Endothelial cell of umbilical vein (primary cell): ENCODE data around the gene ANKRD23. TPM values are rescaled to one million over a fixed set of nuclear protein-coding genes. Genes with fewer than 3 reads are reported as not detected.

Experiments used
- BruUV-seq: library from RNA; stranded (reverse); fragments of 400-500 nt; replicated peaks from 2 replicates; lab custom pipeline; 2021; lab: Mats Ljungman, UMichigan
- CTCF ChIA-PET: fragments of 300-600, 350-600 bp; sonication (Branson Sonifier 250); formaldehyde crosslinking; loops from one replicate; lab custom pipeline; 2021; ENCODE audit warnings: antibody characterized with exemption, inconsistent platforms; lab: Charles Lee
- POLR2A ChIA-PET: fragments of 300-600, 350-600 bp; sonication (Branson Sonifier 250); formaldehyde crosslinking; loops from one replicate; lab custom pipeline; 2021; ENCODE audit warnings: antibody characterized with exemption, inconsistent platforms; lab: Charles Lee
- DNase-seq: peaks from one replicate; pipeline ENCODE4 v3.0.0-alpha.2; 2011; ENCODE audit warnings: low read depth, low spot score
- FAIRE-seq: peaks from 2 replicates; lab custom pipeline; 2011; peaks lifted over from hg19 to GRCh38; lab: Jason Lieb, UNC
- H2AFZ ChIP-seq: 2 replicates; pipeline ENCODE4 v1.6.0; 2012; ENCODE audit warnings: low read depth, low read length, control low read depth, inconsistent platforms
- H3K27ac ChIP-seq: 2 replicates; pipeline ENCODE4 v1.5.1; 2011; ENCODE audit warnings: low read depth, mild to moderate bottlenecking, control low read depth, low read length, moderate library complexity; ENCODE audit not compliant: insufficient read depth
- H3K27me3 ChIP-seq, 2 experiments: 2 replicates each; pipeline versions ENCODE4 v1.6.0 to v1.6.1; 2011; ENCODE audit warnings: low read length in 2 of 2, mixed read lengths in 1 of 2; ENCODE audit not compliant: control insufficient read depth in 2 of 2, insufficient read depth in 2 of 2
- H3K36me3 ChIP-seq, 2 experiments: 2 replicates in 1 of 2; 3 replicates in 1 of 2; pipeline ENCODE4 v1.5.1; 2011; ENCODE audit warnings: low read length in 2 of 2, mild to moderate bottlenecking in 1 of 2, moderate library complexity in 1 of 2; ENCODE audit not compliant: control insufficient read depth in 2 of 2, insufficient read depth in 2 of 2; ENCODE audit errors: extremely low read depth in 1 of 2
- H3K4me1 ChIP-seq: 3 replicates; pipeline ENCODE4 v1.5.1; 2011; ENCODE audit warnings: mild to moderate bottlenecking, low read length; ENCODE audit not compliant: control insufficient read depth, insufficient read depth; ENCODE audit errors: extremely low read depth
- H3K4me2 ChIP-seq: 2 replicates; pipeline ENCODE4 v1.6.1; 2011; ENCODE audit warnings: low read length, control low read depth, mixed read lengths; ENCODE audit not compliant: insufficient read depth
- H3K4me3 ChIP-seq, 3 experiments: fragments of 200-600 bp in 1 of 3; sonication (generic), shearing (Covaris generic) in 1 of 3; replicated peaks in 1 of 3; 2 replicates each; pipeline ENCODE4 v1.5.1; 2011 to 2016; ENCODE audit warnings: control low read depth in 3 of 3, low read length in 3 of 3, mild to moderate bottlenecking in 2 of 3, inconsistent platforms in 1 of 3, low read depth in 1 of 3, moderate library complexity in 1 of 3; ENCODE audit not compliant: insufficient read depth in 1 of 3
- H3K79me2 ChIP-seq: 2 replicates; pipeline ENCODE4 v1.6.0; 2012; ENCODE audit warnings: low read length, inconsistent platforms; ENCODE audit not compliant: control insufficient read depth, insufficient read depth
- H3K9ac ChIP-seq: replicated peaks from 2 replicates; pipeline ENCODE3; 2011; ENCODE audit warnings: low read length, control low read depth; ENCODE audit not compliant: insufficient read depth; ENCODE audit errors: extremely low read depth
- H3K9me1 ChIP-seq: replicated peaks from 3 replicates; pipeline ENCODE4 v1.6.0; 2011; ENCODE audit warnings: mild to moderate bottlenecking, low read length; ENCODE audit not compliant: control insufficient read depth, insufficient read depth; ENCODE audit errors: extremely low read depth
- H3K9me3 ChIP-seq: replicated peaks from 2 replicates; pipeline ENCODE4 v1.5.1; 2012; ENCODE audit warnings: low read length, inconsistent platforms; ENCODE audit not compliant: control insufficient read depth, insufficient read depth
- H4K20me1 ChIP-seq: replicated peaks from 2 replicates; pipeline ENCODE3; 2011; ENCODE audit warnings: mild to moderate bottlenecking, low read length; ENCODE audit not compliant: control insufficient read depth, insufficient read depth; ENCODE audit errors: extremely low read depth
- EZH2 ChIP-seq: IDR thresholded peaks from 2 replicates; pipeline ENCODE4 v1.6.1; 2012; ENCODE audit warnings: borderline replicate concordance, low read depth, mild to moderate bottlenecking, moderate library complexity, low read length, inconsistent platforms; ENCODE audit not compliant: severe bottlenecking
- FOS ChIP-seq: IDR thresholded peaks from 2 replicates; pipeline ENCODE4 v1.6.1; 2011; ENCODE audit warnings: mild to moderate bottlenecking, low read length, moderate library complexity, borderline replicate concordance; ENCODE audit not compliant: insufficient read depth
- GATA2 ChIP-seq: IDR thresholded peaks from 2 replicates; pipeline ENCODE4 v1.7.0; 2011; ENCODE audit warnings: low read depth, mild to moderate bottlenecking, moderate library complexity, mixed read lengths, low read length; ENCODE audit not compliant: insufficient read length, insufficient read depth
- JUN ChIP-seq: IDR thresholded peaks from 2 replicates; pipeline ENCODE4 v1.6.1; 2011; ENCODE audit warnings: borderline replicate concordance, low read depth; ENCODE audit not compliant: insufficient read length, insufficient read depth
- MYC ChIP-seq: IDR thresholded peaks from one replicate; pipeline ENCODE4 v1.6.1; 2011; ENCODE audit warnings: mild to moderate bottlenecking, low read depth, low read length
- POLR2A ChIP-seq: IDR thresholded peaks from 2 replicates; pipeline ENCODE4 v1.6.1; 2012; ENCODE audit warnings: low read depth, mild to moderate bottlenecking, control low read depth, low read length
- POLR2AphosphoS5 ChIP-seq: IDR thresholded peaks from 2 replicates; pipeline ENCODE4 v1.6.1; 2012; ENCODE audit warnings: low read depth, mild to moderate bottlenecking, control low read depth, low read length, moderate library complexity; ENCODE audit not compliant: insufficient read depth
- dilution Hi-C: fragments of 300-500 bp; cut with MboI; formaldehyde crosslinking; loops from one replicate; pipeline ENCODE4 v1.15.0; 2019; ENCODE audit warnings: low sequenced_read_pairs; ENCODE audit not compliant: extremely low pct_ligation_motif_present
- intact Hi-C: fragments of 100-400 bp; cut with micrococcal nuclease; formaldehyde crosslinking; loops from one replicate; pipeline ENCODE4 v1.10.0; 2022
- polyA plus RNA-seq, 4 experiments: library from polyadenylated mRNA; depleted of rRNA in 3 of 4; stranded (reverse) in 3 of 4; unstranded in 1 of 4; fragments of >200 nt; gene quantifications; 2 replicates each; pipeline versions ENCODE4 v1.2.1 to v1.2.3, GENCODE V29; 2011 to 2012; ENCODE audit warnings: missing spikeins in 1 of 4
- total RNA-seq: library from RNA; stranded (reverse); gene quantifications from 2 replicates; pipeline ENCODE4 v1.2.3, GENCODE V29; 2021
- TF ChIP-seq, protein P1 (sequence below): IDR thresholded peaks from 2 replicates; pipeline ENCODE4 v1.6.1; 2011; ENCODE audit not compliant: insufficient read depth, insufficient read length
- TF ChIP-seq, protein P2 (sequence below), 2 donors: IDR thresholded peaks; 1 replicate in 1 of 2; 2 replicates in 1 of 2; pipeline ENCODE4 v1.5.1; 2011; ENCODE audit warnings: low read length in 2 of 2, mild to moderate bottlenecking in 2 of 2, moderate library complexity in 2 of 2, control low read depth in 1 of 2, inconsistent platforms in 1 of 2, low read depth in 1 of 2; ENCODE audit not compliant: insufficient read depth in 1 of 2; ENCODE audit errors: extremely low read depth in 1 of 2

Gene ANKRD23
- total and polyA plus RNA-seq, 2 donors (not counting 3 experiments of a cell fraction or from before 2014, with no cell fraction given) = 1.7 to 3.6 TPM

DNA sequence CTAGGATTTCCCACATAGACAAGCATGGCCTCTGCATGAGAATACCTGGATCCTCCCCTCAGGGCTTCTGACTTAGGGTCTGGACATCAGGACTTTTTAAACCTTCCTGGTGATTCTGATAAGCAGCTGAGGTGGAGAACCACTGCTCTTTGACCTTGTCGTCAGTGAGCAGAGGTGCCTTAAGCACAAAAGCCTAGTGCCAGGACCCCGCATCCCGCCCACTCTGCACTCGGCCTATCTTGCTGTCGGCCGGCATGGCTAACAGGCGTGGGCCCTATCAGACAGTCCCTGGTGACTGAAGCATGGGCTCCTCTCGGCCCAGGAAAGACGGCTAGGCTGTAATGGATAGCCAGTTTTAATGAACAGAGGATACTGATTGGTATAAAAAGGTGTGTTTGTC, 6.2 kb downstream of the ANKRD23 start:
- CTCF ChIA-PET = no interaction called here
- POLR2A ChIA-PET = no interaction called here
- Histone ChIP-seq H4K20me1 (no peaks in the 10 kb centered on the region), H3K36me3 (peaks cover 0 to 8% of the 10 kb centered on the region in 2 experiments), H3K4me3 (no peak overlapping the region), H3K27ac (no peak overlapping the region), H3K9me1 (no peaks in the 10 kb centered on the region), H2AFZ (no peak overlapping the region), H3K4me2 (no peak overlapping the region), H3K27me3 (no peaks in the 10 kb centered on the region), H3K79me2 (no peaks in the 10 kb centered on the region), H3K4me1 (no peaks in the 10 kb centered on the region), H3K9ac (no peak overlapping the region), H3K9me3 (no peaks in the 10 kb centered on the region)
- dilution Hi-C loops = no loop called here
- DNase-seq (no peak), FAIRE-seq (no peak)
- intact Hi-C loops = no loop called here
- no TSS peak for BruUV-seq
- TF ChIP-seq MYC = no peak
- no peak for TF ChIP-seq POLR2A
- no peak for TF ChIP-seq EZH2
- no peak for TF ChIP-seq GATA2
- TF ChIP-seq JUN = no peak
- TF ChIP-seq, protein P1, sequence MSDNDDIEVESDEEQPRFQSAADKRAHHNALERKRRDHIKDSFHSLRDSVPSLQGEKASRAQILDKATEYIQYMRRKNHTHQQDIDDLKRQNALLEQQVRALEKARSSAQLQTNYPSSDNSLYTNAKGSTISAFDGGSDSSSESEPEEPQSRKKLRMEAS = no peak
- TF ChIP-seq, protein P2, sequence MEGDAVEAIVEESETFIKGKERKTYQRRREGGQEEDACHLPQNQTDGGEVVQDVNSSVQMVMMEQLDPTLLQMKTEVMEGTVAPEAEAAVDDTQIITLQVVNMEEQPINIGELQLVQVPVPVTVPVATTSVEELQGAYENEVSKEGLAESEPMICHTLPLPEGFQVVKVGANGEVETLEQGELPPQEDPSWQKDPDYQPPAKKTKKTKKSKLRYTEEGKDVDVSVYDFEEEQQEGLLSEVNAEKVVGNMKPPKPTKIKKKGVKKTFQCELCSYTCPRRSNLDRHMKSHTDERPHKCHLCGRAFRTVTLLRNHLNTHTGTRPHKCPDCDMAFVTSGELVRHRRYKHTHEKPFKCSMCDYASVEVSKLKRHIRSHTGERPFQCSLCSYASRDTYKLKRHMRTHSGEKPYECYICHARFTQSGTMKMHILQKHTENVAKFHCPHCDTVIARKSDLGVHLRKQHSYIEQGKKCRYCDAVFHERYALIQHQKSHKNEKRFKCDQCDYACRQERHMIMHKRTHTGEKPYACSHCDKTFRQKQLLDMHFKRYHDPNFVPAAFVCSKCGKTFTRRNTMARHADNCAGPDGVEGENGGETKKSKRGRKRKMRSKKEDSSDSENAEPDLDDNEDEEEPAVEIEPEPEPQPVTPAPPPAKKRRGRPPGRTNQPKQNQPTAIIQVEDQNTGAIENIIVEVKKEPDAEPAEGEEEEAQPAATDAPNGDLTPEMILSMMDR (IDR thresholded peaks at IDR 0.05; ENCODE audit: extremely low read depth in 1 of 2, insufficient read depth in 1 of 2, low read depth in 1 of 2, low read length in 2 of 2) = no peak
- no peak for TF ChIP-seq POLR2AphosphoS5
- TF ChIP-seq FOS = no peak
